GOT3 (cell line): Measurements from ENCODE around the gene TMEM213.
"Not testable (repeated sequence)": the region's sequence is repeated elsewhere in the genome, so short reads cannot be mapped to it uniquely, and the experiment has no call there.

Experiments
- DNase-seq: peaks from one replicate; lab custom pipeline; 2025; ENCODE audit warnings: mixed read lengths; lab: John Stamatoyannopoulos, UW

TMEM213 gene

GRCh38 chr7:138797046-138797445 lies 748 bp upstream of the TMEM213 start:
- not testable (repeated sequence) for DNase-seq

- DNase-seq: no peak
Observed at GRCh38 chr7:138798836-138799235, 1.0 kb downstream of the TMEM213 start.

GRCh38 chr7:138799336-138800000 lies 1.7 kb downstream of the TMEM213 start:
- no peak for DNase-seq

- no peak for DNase-seq
Observed at GRCh38 chr7:138801256-138801655, 3.5 kb downstream of the TMEM213 start.

- no peak for DNase-seq
Observed at GRCh38 chr7:138802706-138803105, 4.9 kb downstream of the TMEM213 start.

GRCh38 chr7:138804618-138805017 lies 6.8 kb downstream of the TMEM213 start:
- DNase-seq: no peak

GRCh38 chr7:138809346-138809745 lies 11.6 kb downstream of the TMEM213 start:
- no peak for DNase-seq

- not testable (repeated sequence) for DNase-seq
Observed at GRCh38 chr7:138811327-138811726, 13.5 kb downstream of the TMEM213 start.

GRCh38 chr7:138813945-138814344 lies 16.2 kb downstream of the TMEM213 start:
- DNase-seq: no peak

GRCh38 chr7:138814816-138815332 lies 17.1 kb downstream of the TMEM213 start:
- DNase-seq: no peak

GRCh38 chr7:138816650-138817049 lies 18.9 kb downstream of the TMEM213 start:
- no peak for DNase-seq

GRCh38 chr7:138819625-138820024 lies 21.8 kb downstream of the TMEM213 start:
- no peak for DNase-seq

GRCh38 chr7:138821912-138822311 lies 24.1 kb downstream of the TMEM213 start:
- no peak for DNase-seq

- no peak for DNase-seq
Observed at GRCh38 chr7:138822867-138823535, 25.2 kb downstream of the TMEM213 start.

- no peak for DNase-seq
Observed at GRCh38 chr7:138825049-138825721, 27.4 kb downstream of the TMEM213 start.

GRCh38 chr7:138828302-138828701 lies 30.5 kb downstream of the TMEM213 start:
- DNase-seq: no peak

GRCh38 chr7:138829335-138829734 lies 31.5 kb downstream of the TMEM213 start:
- no peak for DNase-seq

GRCh38 chr7:138832966-138833365 lies 35.2 kb downstream of the TMEM213 start:
- no peak for DNase-seq

- no peak for DNase-seq
Observed at GRCh38 chr7:138833596-138833995, 35.8 kb downstream of the TMEM213 start.

GRCh38 chr7:138834583-138834982 lies 36.8 kb downstream of the TMEM213 start:
- no peak for DNase-seq

- no peak for DNase-seq
Observed at GRCh38 chr7:138835087-138835486, 37.3 kb downstream of the TMEM213 start.

- no peak for DNase-seq
Observed at GRCh38 chr7:138837627-138838026, 39.8 kb downstream of the TMEM213 start.

GRCh38 chr7:138838166-138838565 lies 40.4 kb downstream of the TMEM213 start:
- no peak for DNase-seq
